RWPE1 (cell line): ENCODE data around the gene ELOVL7.

ENCODE experiments used
- CTCF ChIA-PET: fragments of 350-600 bp; sonication (Branson Sonifier 250); formaldehyde crosslinking; extraction: SDS; loops from one replicate; lab custom pipeline; 2021; lab: Yijun Ruan, JAX
- POLR2A ChIA-PET: fragments of 400-600 bp; formaldehyde crosslinking; extraction: SDS; loops from one replicate; lab custom pipeline; 2020; ENCODE audit warnings: antibody characterized with exemption; ENCODE audit not compliant: low non-redundant PET; lab: Yijun Ruan, JAX
- DNase-seq: peaks from one replicate; pipeline ENCODE4 v3.0.0; 2012; ENCODE audit warnings: low spot score
- H3K27ac ChIP-seq: fragments of 450-650 bp; 2 replicates; pipeline ENCODE4 v1.5.1; 2017
- CTCF ChIP-seq: fragments of 450-650 bp; conservative IDR thresholded peaks from 2 replicates; pipeline ENCODE4 v1.5.1; 2017; ENCODE audit warnings: low read depth, mild to moderate bottlenecking

The ELOVL7 gene

GRCh38 chr5:60763061-60763460 is 81.0 kb downstream of the ELOVL7 start:
- POLR2A ChIA-PET, result no interaction called here
- no peak for DNase-seq
- TF ChIP-seq CTCF, result no peak
- CTCF ChIA-PET, result interaction anchor here (0.7 kb wide), 2 partner anchors 10 to 40 kb away, joined by 3 to 4 read pairs; no protein-coding TSS in a partner anchor
- no peak overlapping the region for H3K27ac ChIP-seq

GRCh38 chr5:60754495-60754894 is 89.6 kb downstream of the ELOVL7 start:
- no peak overlapping the region for H3K27ac ChIP-seq
- TF ChIP-seq CTCF, result no peak
- ChIA-PET POLR2A (no interaction called here), CTCF (interaction anchor here (0.5 to 0.7 kb wide), 2 partner anchors 11 to 98 kb away, joined by 3 read pairs; no protein-coding TSS in a partner anchor)
- no peak for DNase-seq

- H3K27ac ChIP-seq, result no peak overlapping the region
- CTCF ChIA-PET, result interaction anchor here (0.7 kb wide), 1 partner anchor 44 kb away, joined by 4 read pairs; no protein-coding TSS in a partner anchor
- POLR2A ChIA-PET, result no interaction called here
- DNase-seq, result no peak
- TF ChIP-seq CTCF, result no peak
Measured at GRCh38 chr5:60744682-60745081, 99.4 kb downstream of the ELOVL7 start.

- no peak for TF ChIP-seq CTCF
- DNase-seq, result no peak
- H3K27ac ChIP-seq, result no peak overlapping the region
- CTCF ChIA-PET, result interaction anchor here (0.6 to 0.7 kb wide), 3 partner anchors 55 to 915 kb away, joined by 3 to 6 read pairs (median 3); no protein-coding TSS in a partner anchor
- POLR2A ChIA-PET, result no interaction called here
Measured at GRCh38 chr5:60743511-60744314, 100.4 kb downstream of the ELOVL7 start.

- ChIA-PET POLR2A (no interaction called here), CTCF (no interaction called here)
- no peak overlapping the region for H3K27ac ChIP-seq
- TF ChIP-seq CTCF, result no peak
- no peak for DNase-seq
Measured at GRCh38 chr5:60740322-60740721, 103.7 kb downstream of the ELOVL7 start.

- ChIA-PET CTCF (interaction anchor here (0.6 kb wide), 1 partner anchor 262 kb away, joined by 3 read pairs; no protein-coding TSS in a partner anchor), POLR2A (no interaction called here)
- no peak for DNase-seq
- no peak overlapping the region for H3K27ac ChIP-seq
- TF ChIP-seq CTCF, result no peak
Measured at GRCh38 chr5:60738933-60739332, 105.1 kb downstream of the ELOVL7 start.
